Mesothelial cell of epicardium (in vitro differentiated cells): ENCODE measurements around the gene ZNRF1. TPM values are rescaled to one million over a fixed set of nuclear protein-coding genes. Genes with fewer than 3 reads are reported as not detected.

Experiments used
- DNase-seq, 2 experiments: peaks; one replicate each; pipeline ENCODE4 v3.0.0; 2021; ENCODE audit warnings: low spot score in 2 of 2; ENCODE audit not compliant: unreplicated experiment in 2 of 2
- H3K27ac Mint-ChIP-seq: 2 replicates; pipeline ENCODE4 v1.8.0; 2021; ENCODE audit warnings: mixed read lengths
- H3K27me3 Mint-ChIP-seq: 2 replicates; pipeline ENCODE4 v1.8.0; 2021; ENCODE audit warnings: low read depth, mixed read lengths
- H3K36me3 Mint-ChIP-seq: 2 replicates; pipeline ENCODE4 v1.8.0; 2021; ENCODE audit warnings: mixed read lengths
- H3K4me1 Mint-ChIP-seq: 2 replicates; pipeline ENCODE4 v1.8.0; 2021; ENCODE audit warnings: mixed read lengths
- H3K4me3 Mint-ChIP-seq: 2 replicates; pipeline ENCODE4 v1.8.0; 2021; ENCODE audit warnings: mild to moderate bottlenecking, moderate library complexity, mixed read lengths
- H3K9me3 Mint-ChIP-seq: 2 replicates; pipeline ENCODE4 v1.8.0; 2021; ENCODE audit warnings: mixed read lengths
- CTCF ChIP-seq: fragments of 200-600 bp; sonication (generic); IDR thresholded peaks from one replicate; pipeline ENCODE4 v1.5.0; 2021; ENCODE audit warnings: antibody characterized with exemption; ENCODE audit not compliant: unreplicated experiment
- total RNA-seq: library from RNA; stranded (reverse); gene quantifications from 3 replicates; pipeline ENCODE4 v1.2.1, GENCODE V29; 2021

Gene ZNRF1
- total RNA-seq, 1 donor from 2014 or later: 52.9 TPM

GRCh38 chr16:75078886-75079285 lies 80.1 kb downstream of the ZNRF1 start:
- Mint-ChIP-seq H3K36me3 (peaks cover 15% of the 10 kb centered on the region), H3K27ac (no peak overlapping the region), H3K4me1 (peaks cover 10% of the 10 kb centered on the region), H3K9me3 (peaks cover 8% of the 10 kb centered on the region), H3K27me3 (no peaks in the 10 kb centered on the region), H3K4me3 (no peak overlapping the region)
- no peak for TF ChIP-seq CTCF
- DNase-seq: no peak

GRCh38 chr16:75079346-75079926 lies 80.6 kb downstream of the ZNRF1 start:
- peaks cover 9% of the 10 kb centered on the region for H3K4me1 Mint-ChIP-seq

GRCh38 chr16:75080205-75081029 lies 81.6 kb downstream of the ZNRF1 start:
- no peak for DNase-seq

More at GRCh38 chr16:75079346-75079926, 80.6 kb downstream of the ZNRF1 start:
- no peak for TF ChIP-seq CTCF
- Mint-ChIP-seq H3K36me3 (peaks cover 15% of the 10 kb centered on the region), H3K27me3 (no peaks in the 10 kb centered on the region), H3K9me3 (peaks cover 8% of the 10 kb centered on the region), H3K4me3 (no peak overlapping the region), H3K27ac (no peak overlapping the region)
- no peak for DNase-seq

GRCh38 chr16:75081179-75081859 lies 82.5 kb downstream of the ZNRF1 start:
- Mint-ChIP-seq H3K27me3 (no peaks in the 10 kb centered on the region), H3K4me3 (no peak overlapping the region), H3K36me3 (peaks cover 16% of the 10 kb centered on the region), H3K9me3 (peaks cover 12% of the 10 kb centered on the region), H3K4me1 (peaks cover 22% of the 10 kb centered on the region), H3K27ac (no peak overlapping the region)
- no peak for TF ChIP-seq CTCF
- no peak for DNase-seq

More at GRCh38 chr16:75080205-75081029, 81.6 kb downstream of the ZNRF1 start:
- H3K27ac Mint-ChIP-seq: no peak overlapping the region
- peaks cover 15% of the 10 kb centered on the region for H3K36me3 Mint-ChIP-seq
- H3K4me3 Mint-ChIP-seq: no peak overlapping the region
- H3K27me3 Mint-ChIP-seq: no peaks in the 10 kb centered on the region
- no peak for TF ChIP-seq CTCF
- H3K9me3 Mint-ChIP-seq: peaks cover 9% of the 10 kb centered on the region
- H3K4me1 Mint-ChIP-seq: peaks cover 17% of the 10 kb centered on the region

GRCh38 chr16:75083813-75084212 lies 85.0 kb downstream of the ZNRF1 start:
- H3K4me1 Mint-ChIP-seq: peaks cover 39% of the 10 kb centered on the region
- H3K27me3 Mint-ChIP-seq: no peaks in the 10 kb centered on the region
- no peak for DNase-seq
- peaks cover 3% of the 10 kb centered on the region for H3K36me3 Mint-ChIP-seq
- no peak for TF ChIP-seq CTCF
- no peak overlapping the region for H3K27ac Mint-ChIP-seq
- peaks cover 3% of the 10 kb centered on the region for H3K9me3 Mint-ChIP-seq
- no peak overlapping the region for H3K4me3 Mint-ChIP-seq
